Measurements from ENCODE around the gene DOK4. TPM values are rescaled to one million over a fixed set of nuclear protein-coding genes. Genes with fewer than 3 reads are reported as not detected.

DOK4 gene
- total RNA-seq, 1 experiment from 2014 or later: 27.4 TPM

DNA sequence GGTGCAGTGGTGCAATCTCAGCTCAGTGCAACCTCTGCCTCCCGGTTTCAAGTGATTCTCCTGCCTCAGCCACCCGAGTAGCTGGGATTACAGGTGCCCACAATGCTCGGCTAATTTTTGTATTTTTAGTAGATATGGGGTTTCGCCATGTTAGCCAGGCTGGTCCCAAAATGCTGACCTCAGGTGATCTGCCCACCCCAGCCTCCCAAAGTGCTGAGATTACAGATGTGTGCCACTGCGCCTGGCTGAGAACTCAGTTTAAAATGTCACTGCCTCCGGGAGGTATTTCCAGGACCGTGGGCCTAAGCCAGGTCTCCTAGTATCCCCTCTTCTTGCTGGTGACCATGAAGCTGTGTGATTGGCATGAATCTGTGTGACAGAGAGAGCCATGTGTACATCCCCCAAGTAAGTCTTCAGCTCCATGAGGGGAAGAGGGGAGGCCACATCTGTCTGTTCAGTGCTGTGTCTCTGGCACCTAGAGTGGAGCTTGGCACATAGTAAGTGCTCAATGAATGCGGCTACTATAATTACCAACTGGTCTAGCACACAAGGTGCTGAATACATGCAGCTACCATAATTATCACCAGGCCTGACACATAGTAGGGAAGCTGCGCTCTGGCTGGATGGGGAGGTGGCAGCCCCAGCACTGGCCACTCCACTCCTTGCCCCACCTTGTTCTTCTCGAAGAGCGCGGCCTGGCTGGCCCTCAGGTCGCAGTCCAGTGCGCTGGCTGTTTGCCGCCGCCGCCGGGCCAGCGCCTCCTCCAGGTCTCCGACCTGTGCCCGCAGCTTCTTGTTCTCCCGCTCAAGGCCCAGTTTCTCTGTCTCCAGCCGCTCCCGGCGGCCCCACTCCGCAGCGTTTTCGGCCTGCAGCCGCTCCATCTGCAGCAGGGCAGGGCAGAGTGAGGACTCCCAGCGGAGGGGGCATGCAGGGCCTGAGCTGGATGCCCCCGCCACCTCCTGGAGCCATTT lies 31.4 kb upstream of the DOK4 start:
- Histone ChIP-seq H3K4me2 (no peak overlapping the region), H2AFZ (no peak overlapping the region), H3K4me3 (no peak overlapping the region), H4K20me1 (ENCODE audit: insufficient read depth) (no peaks in the 10 kb centered on the region), H3K79me2 (ENCODE audit: low read depth) (no peaks in the 10 kb centered on the region), H3F3A (ENCODE audit: insufficient read depth, low read depth) (no peaks in the 10 kb centered on the region), H3K36me3 (ENCODE audit: low read depth) (no peaks in the 10 kb centered on the region), H3K9me3 (ENCODE audit: insufficient read depth, low read depth) (no peaks in the 10 kb centered on the region), H3K27ac (no peak overlapping the region), H3K27me3 (ENCODE audit: insufficient read depth, low read depth) (no peaks in the 10 kb centered on the region), H3K9me2 (ENCODE audit: insufficient read depth) (no peaks in the 10 kb centered on the region), H3K4me1 (replicated peaks; ENCODE audit: insufficient read depth) (no peaks in the 10 kb centered on the region)
- intact Hi-C loops (cut with micrococcal nuclease; ENCODE audit: unreplicated experiment): no loop called here
- POLR2A ChIA-PET (ENCODE audit: unreplicated experiment): no interaction called here
- TF ChIP-seq CTCF (conservative IDR thresholded peaks at IDR 0.05) (no peak), EZH2 (IDR thresholded peaks at IDR 0.05; ENCODE audit: low read depth) (no peak)
- DNase-seq: no peak
- no TSS peak for BruUV-seq (replicated peaks)
- CTCF ChIA-PET: no interaction called here

DNA sequence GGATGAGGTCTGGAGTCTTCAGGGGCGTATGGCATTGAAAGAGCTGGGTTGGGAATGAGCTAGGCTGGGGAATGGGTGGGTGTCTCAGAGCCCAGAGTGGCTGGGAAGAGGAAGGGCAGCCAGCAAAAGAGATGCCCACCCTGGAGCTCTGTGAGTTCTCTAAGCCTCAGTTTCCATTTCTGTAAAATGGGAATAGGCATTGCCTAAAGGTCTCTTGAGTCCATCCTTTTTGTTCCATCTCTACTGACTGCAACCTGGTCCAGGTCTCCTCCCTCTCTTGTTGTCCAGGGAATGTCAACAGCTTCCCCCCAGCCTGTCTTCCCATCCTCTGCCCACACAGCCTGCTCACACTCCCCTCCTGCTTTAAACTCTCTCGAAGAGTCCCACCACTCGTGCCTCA lies 30.5 kb upstream of the DOK4 start:
- Histone ChIP-seq H4K20me1 (ENCODE audit: insufficient read depth) (no peaks in the 10 kb centered on the region), H3F3A (ENCODE audit: insufficient read depth, low read depth) (no peaks in the 10 kb centered on the region), H3K4me3 (no peak overlapping the region), H3K27me3 (ENCODE audit: insufficient read depth, low read depth) (no peaks in the 10 kb centered on the region), H2AFZ (no peak overlapping the region), H3K4me2 (no peak overlapping the region), H3K36me3 (ENCODE audit: low read depth) (no peaks in the 10 kb centered on the region), H3K79me2 (ENCODE audit: low read depth) (no peaks in the 10 kb centered on the region), H3K9me2 (ENCODE audit: insufficient read depth) (no peaks in the 10 kb centered on the region), H3K9me3 (ENCODE audit: insufficient read depth, low read depth) (no peaks in the 10 kb centered on the region), H3K4me1 (replicated peaks; ENCODE audit: insufficient read depth) (no peaks in the 10 kb centered on the region), H3K27ac (no peak overlapping the region)
- BruUV-seq (replicated peaks): no TSS peak
- TF ChIP-seq CTCF (conservative IDR thresholded peaks at IDR 0.05) (no peak), EZH2 (IDR thresholded peaks at IDR 0.05; ENCODE audit: low read depth) (no peak)
- intact Hi-C loops (cut with micrococcal nuclease; ENCODE audit: unreplicated experiment): no loop called here
- no peak for DNase-seq
- ChIA-PET CTCF (no interaction called here), POLR2A (ENCODE audit: unreplicated experiment) (no interaction called here)

GRCh38 chr16:57516176-57516725 lies 30.0 kb upstream of the DOK4 start:
- no peaks in the 10 kb centered on the region for H3K9me3 ChIP-seq (ENCODE audit: insufficient read depth, low read depth)
- H3K27ac ChIP-seq: no peak overlapping the region
- no peaks in the 10 kb centered on the region for H3K27me3 ChIP-seq (ENCODE audit: insufficient read depth, low read depth)
- no peaks in the 10 kb centered on the region for H3K36me3 ChIP-seq (ENCODE audit: low read depth)
- H2AFZ ChIP-seq: no peak overlapping the region
- TF ChIP-seq CTCF (conservative IDR thresholded peaks at IDR 0.05): no peak
- no peak for TF ChIP-seq EZH2 (IDR thresholded peaks at IDR 0.05; ENCODE audit: low read depth)
- intact Hi-C loops (cut with micrococcal nuclease; ENCODE audit: unreplicated experiment): no loop called here
- no peaks in the 10 kb centered on the region for H3K79me2 ChIP-seq (ENCODE audit: low read depth)
- H3K4me1 ChIP-seq (replicated peaks; ENCODE audit: insufficient read depth): no peaks in the 10 kb centered on the region
- H3K4me2 ChIP-seq: no peak overlapping the region
- H3K9me2 ChIP-seq (ENCODE audit: insufficient read depth): no peaks in the 10 kb centered on the region
- no peak overlapping the region for H3K4me3 ChIP-seq
- no peak for DNase-seq
- CTCF ChIA-PET: no interaction called here
- BruUV-seq (replicated peaks): no TSS peak
- POLR2A ChIA-PET (ENCODE audit: unreplicated experiment): interaction anchor here (0.7 kb wide), 1 partner anchor 77 kb away, joined by 16 read pairs; no protein-coding TSS in a partner anchor
- H3F3A ChIP-seq (ENCODE audit: insufficient read depth, low read depth): no peaks in the 10 kb centered on the region
- no peaks in the 10 kb centered on the region for H4K20me1 ChIP-seq (ENCODE audit: insufficient read depth)
